GM12891 (cell line): ENCODE data around the gene CACNG4.

ENCODE experiments used
- PAX5 ChIP-seq: IDR thresholded peaks from 2 replicates; pipeline ENCODE4 v1.6.1; 2011; ENCODE audit warnings: low read length, moderate library complexity, mild to moderate bottlenecking; ENCODE audit not compliant: insufficient read depth, severe bottlenecking
- POLR2A ChIP-seq: IDR thresholded peaks from 2 replicates; pipeline ENCODE4 v1.6.1; 2011; ENCODE audit warnings: low read depth, low read length, control low read depth
- POLR2AphosphoS5 ChIP-seq: IDR thresholded peaks from 2 replicates; pipeline ENCODE4 v1.6.1; 2011; ENCODE audit warnings: low read depth, low read length, control low read depth
- SPI1 ChIP-seq: IDR thresholded peaks from 2 replicates; pipeline ENCODE4 v1.6.1; 2011; ENCODE audit warnings: low read depth, low read length, control low read depth
- TAF1 ChIP-seq: IDR thresholded peaks from 2 replicates; pipeline ENCODE4 v1.6.1; 2011; ENCODE audit warnings: low read depth, low read length, control low read depth

DNA sequence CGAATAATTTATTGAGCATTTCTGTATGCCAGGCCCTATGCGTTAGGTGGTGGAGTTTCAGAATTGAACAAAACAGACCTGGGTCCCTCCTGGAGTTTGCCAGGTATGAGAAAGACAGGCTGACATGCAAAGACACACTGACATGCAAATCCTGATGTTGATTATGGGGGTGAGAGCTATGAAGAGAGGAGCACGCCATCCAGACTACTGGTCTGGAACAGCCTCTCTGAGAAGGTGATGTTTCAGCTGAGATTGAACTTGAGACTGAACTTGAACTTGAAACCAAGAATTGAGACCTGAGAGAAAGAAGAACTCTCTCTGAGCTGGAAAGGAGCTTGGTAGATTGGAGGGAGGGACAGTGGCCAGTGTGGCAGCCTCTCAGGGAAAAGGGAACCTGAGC, 14.2 kb upstream of the CACNG4 start:
- TF ChIP-seq TAF1, result no peak
- TF ChIP-seq SPI1, result no peak
- TF ChIP-seq POLR2AphosphoS5, result no peak
- TF ChIP-seq POLR2A, result no peak
- no peak for TF ChIP-seq PAX5
